K562 (cell line): ENCODE results near the gene PLEKHA6. TPM values are rescaled to one million over a fixed set of nuclear protein-coding genes. Genes with fewer than 3 reads are reported as not detected.

ENCODE experiments used
- ATAC-seq: fragments of 200-7000 bp; cut with Tn5 transposase; 3 replicates; pipeline ENCODE4 v1.9.1; 2020; ENCODE audit warnings: moderate library complexity
- BruUV-seq: library from RNA; stranded (reverse); fragments of 400-500 nt; replicated peaks from 2 replicates; lab custom pipeline; 2021; lab: Mats Ljungman, UMichigan
- CTCF ChIA-PET: fragments of 300-600 bp; formaldehyde crosslinking; extraction: SDS; loops from one replicate; lab custom pipeline; 2021; ENCODE audit warnings: low intra/inter-chr PET ratio; lab: Yijun Ruan, JAX
- POLR2A ChIA-PET: fragments of 300-600, 350-650 bp; sonication (Branson Sonifier 250); formaldehyde crosslinking; extraction: SDS; loops from one replicate; lab custom pipeline; 2021; ENCODE audit warnings: antibody characterized with exemption, inconsistent platforms; lab: Yijun Ruan, JAX
- DNase-seq, 4 experiments: peaks; one replicate each; pipeline versions ENCODE4 v3.0.0 to v3.0.0-alpha.2; 2011 to 2018; ENCODE audit warnings: low spot score in 3 of 4, mixed read lengths in 3 of 4; ENCODE audit errors: extremely low read depth in 1 of 4
- FAIRE-seq: peaks from 2 replicates; lab custom pipeline; 2011; peaks lifted over from hg19 to GRCh38; lab: Jason Lieb, UNC
- H2AFZ ChIP-seq: 2 replicates; pipeline ENCODE4 v1.6.0; 2011; ENCODE audit warnings: low read depth, low read length, control low read depth, inconsistent platforms
- H3K27ac ChIP-seq: fragments of 200-600 bp; 3 replicates; pipeline ENCODE4 v1.8.0; 2011; ENCODE audit warnings: low read depth, mild to moderate bottlenecking, control low read depth, inconsistent platforms, low read length, moderate library complexity, mixed read lengths; ENCODE audit errors: extremely low read depth
- H3K27me3 ChIP-seq, 2 experiments: fragments of 300-600 bp in 1 of 2; 2 replicates in 1 of 2; 3 replicates in 1 of 2; pipeline versions ENCODE4 v1.6.0 to v1.8.0; 2011; ENCODE audit warnings: inconsistent platforms in 2 of 2, low read length in 2 of 2, mild to moderate bottlenecking in 1 of 2, mixed read lengths in 1 of 2, moderate library complexity in 1 of 2; ENCODE audit not compliant: control insufficient read depth in 2 of 2, insufficient read depth in 2 of 2
- H3K36me3 ChIP-seq: fragments of 300-600 bp; 3 replicates; pipeline ENCODE4 v1.8.0; 2011; ENCODE audit warnings: mild to moderate bottlenecking, low read length, inconsistent platforms; ENCODE audit not compliant: control insufficient read depth, insufficient read depth
- H3K4me1 ChIP-seq, 2 experiments: fragments of 200-600 bp in 1 of 2; replicated peaks in 1 of 2; 2 replicates in 1 of 2; 3 replicates in 1 of 2; pipeline versions ENCODE4 v1.5.1 to v1.8.0; 2011; ENCODE audit warnings: inconsistent platforms in 2 of 2, low read length in 2 of 2, mild to moderate bottlenecking in 1 of 2, mixed read lengths in 1 of 2, moderate library complexity in 1 of 2; ENCODE audit not compliant: control insufficient read depth in 2 of 2, insufficient read depth in 2 of 2
- H3K4me2 ChIP-seq: 2 replicates; pipeline ENCODE4 v1.6.1; 2011; ENCODE audit warnings: low read length, control low read depth, inconsistent platforms, mixed read lengths; ENCODE audit not compliant: insufficient read depth
- H3K4me3 ChIP-seq: fragments of 200-600 bp; sonication (generic), shearing (Covaris generic); 2 replicates; pipeline ENCODE4 v1.5.1; 2016; ENCODE audit warnings: control low read depth, inconsistent platforms
- H3K79me2 ChIP-seq: fragments of 200-600 bp; 3 replicates; pipeline ENCODE4 v1.8.0; 2011; ENCODE audit warnings: low read length, inconsistent platforms; ENCODE audit not compliant: control insufficient read depth, insufficient read depth
- H3K9ac ChIP-seq, 2 experiments: 2 replicates each; pipeline versions ENCODE4 v1.6.0 to v1.6.1; 2011; ENCODE audit warnings: low read depth in 2 of 2, low read length in 2 of 2, control low read depth in 1 of 2, inconsistent platforms in 1 of 2, mild to moderate bottlenecking in 1 of 2, mixed read lengths in 1 of 2; ENCODE audit not compliant: insufficient read depth in 1 of 2
- H3K9me1 ChIP-seq: one replicate; pipeline ENCODE4 v1.6.0; 2011; ENCODE audit warnings: inconsistent platforms, mild to moderate bottlenecking, low read length, moderate library complexity; ENCODE audit not compliant: control insufficient read depth, insufficient read depth
- H3K9me3 ChIP-seq: replicated peaks from 2 replicates; pipeline ENCODE4 v1.5.1; 2011; ENCODE audit warnings: low read depth, low read length, inconsistent platforms; ENCODE audit not compliant: control insufficient read depth, insufficient read depth
- H4K20me1 ChIP-seq: replicated peaks from 2 replicates; pipeline ENCODE4 v1.6.1; 2011; ENCODE audit warnings: low read length, inconsistent platforms, mixed read lengths; ENCODE audit not compliant: control insufficient read depth, insufficient read depth
- EP400 ChIP-seq: fragments of 450-650 bp; IDR thresholded peaks from 2 replicates; pipeline ENCODE4 v1.6.1; 2017; ENCODE audit warnings: antibody characterized with exemption, mild to moderate bottlenecking, moderate library complexity
- GTF2F1 ChIP-seq: IDR thresholded peaks from 2 replicates; pipeline ENCODE4 v1.6.1; 2011; ENCODE audit warnings: low read depth, low read length, improper control_type of control experiment
- MAFK ChIP-seq: IDR thresholded peaks from 2 replicates; pipeline ENCODE4 v1.6.1; 2011; ENCODE audit warnings: low read length, improper control_type of control experiment
- MXD1 ChIP-seq: fragments of 250-450 bp; sonication (Bioruptor Pico); IDR thresholded peaks from 2 replicates; pipeline ENCODE4 v1.8.0; 2021; ENCODE audit warnings: borderline replicate concordance, mild to moderate bottlenecking, moderate library complexity; ENCODE audit not compliant: poor library complexity, severe bottlenecking
- MYBL2 ChIP-seq, 2 experiments: fragments of 450-650 bp in 1 of 2; sonication (generic) in 1 of 2; formaldehyde crosslinking in 1 of 2; IDR thresholded peaks; 2 replicates each; pipeline versions ENCODE4 v1.6.1 to v1.8.1; 2017 to 2022; ENCODE audit warnings: borderline replicate concordance in 1 of 2, inconsistent platforms in 1 of 2, low read depth in 1 of 2, mild to moderate bottlenecking in 1 of 2, missing genetic modification reagents in 1 of 2, moderate library complexity in 1 of 2
- NFATC3 ChIP-seq: fragments of 450-650 bp; IDR thresholded peaks from 2 replicates; pipeline ENCODE4 v1.6.1; 2017; ENCODE audit warnings: mild to moderate bottlenecking
- POU5F1 ChIP-seq: fragments of 150-350 bp; IDR thresholded peaks from 2 replicates; pipeline ENCODE4 v1.6.1; 2014; ENCODE audit warnings: borderline replicate concordance, low read length, low read depth, mild to moderate bottlenecking; ENCODE audit not compliant: partially characterized antibody
- RBM15 ChIP-seq: fragments of 200-400 bp; formaldehyde crosslinking; IDR thresholded peaks from 2 replicates; pipeline ENCODE4 v1.6.1; 2018; ENCODE audit warnings: mild to moderate bottlenecking, low read length, moderate library complexity; ENCODE audit not compliant: insufficient read depth
- USF2 ChIP-seq: sonication (generic); formaldehyde crosslinking; IDR thresholded peaks from 2 replicates; pipeline ENCODE4 v1.5.0; 2020; ENCODE audit warnings: missing genetic modification reagents
- ZKSCAN8 ChIP-seq: fragments of 200-800 bp; sonication (Bioruptor generic); IDR thresholded peaks from 2 replicates; pipeline ENCODE4 v1.6.1; 2016; ENCODE audit warnings: missing genetic modification characterization, missing compliant biosample characterization
- WGBS: fragments of 100-300 bp; shearing (Covaris generic); methylation state at CpG from one replicate; pipeline ENCODE4 v1.1.6; 2016; ENCODE audit warnings: low coverage, mixed read lengths; ENCODE audit not compliant: insufficient coverage; ENCODE audit errors: missing lambda C conversion rate; 5-methylcytosine and 5-hydroxymethylcytosine counted together
- in situ Hi-C: fragments of 300-500 bp; cut with MboI; formaldehyde crosslinking; loops from 4 replicates; pipeline ENCODE4 v1.15.0; 2018; ENCODE audit warnings: inconsistent platforms, mixed read lengths
- intact Hi-C: fragments of 100-400 bp; cut with micrococcal nuclease; formaldehyde crosslinking; loops from 2 replicates; pipeline ENCODE4 v1.14.2; 2022
- polyA plus RNA-seq, 8 experiments: library from polyadenylated mRNA; depleted of rRNA in 4 of 8; stranded (reverse) in 5 of 8; unstranded in 3 of 8; fragments of >200 nt; fragmentation: Nextera tagmentation in 2 of 8; fragmentation: Illumina TruSeq in 1 of 8; extraction: Ambion mirVana in 2 of 8; extraction: Trizol in 1 of 8; gene quantifications; 2 replicates each; pipeline versions ENCODE4 v1.2.1 to v1.2.3, GENCODE V29; 2011 to 2014; ENCODE audit warnings: inconsistent platforms in 1 of 8, missing spikeins in 1 of 8
- total RNA-seq, 7 experiments: library from RNA; depleted of rRNA in 6 of 7; stranded (reverse); fragments of >200 nt in 6 of 7; fragmentation: Illumina TruSeq in 2 of 7; extraction: Trizol in 2 of 7; gene quantifications; 2 replicates each; pipeline versions ENCODE4 v1.2.1 to v1.2.3, GENCODE V29; 2011 to 2021; ENCODE audit warnings: low replicate concordance in 1 of 7

PLEKHA6 gene
- total and polyA plus RNA-seq, 9 of the 15 experiments (the other 6 are each of a cell fraction or from before 2014, with no cell fraction given), result under 0.01 to 0.33 (median 0.01) TPM; not detected in 4

- TF ChIP-seq MAFK (no peak), GTF2F1 (no peak), MYBL2 (IDR thresholded peaks at IDR 0.05; ENCODE audit: low read depth) (no peak), MYBL2 (CRISPR knock-in tag; IDR thresholded peaks at IDR 0.05; ENCODE audit: borderline replicate concordance) (no peak)
- TF ChIP-seq, all 486 proteins: peak for 0
Observed at GRCh38 chr1:204334455-204334854, 25.3 kb downstream of the PLEKHA6 start (continued).

GRCh38 chr1:204333427-204333826, 26.3 kb downstream of the PLEKHA6 start:
- BruUV-seq, result no TSS peak
- in situ Hi-C loops, result no loop called here
- no peaks in the 10 kb centered on the region for H3K36me3 ChIP-seq
- FAIRE-seq (no peak), DNase-seq (no peak), ATAC-seq (no peak)
- H2AFZ ChIP-seq, result no peak overlapping the region
- intact Hi-C loops, result no loop called here
- no peak for TF ChIP-seq POU5F1
- no peak for TF ChIP-seq USF2 (CRISPR knock-in tag)
- no peak for TF ChIP-seq RBM15
- no peak for TF ChIP-seq GTF2F1
- no peak for TF ChIP-seq NFATC3
- TF ChIP-seq MXD1 (CRISPR knock-in tag), result no peak
- TF ChIP-seq EP400, result no peak
- TF ChIP-seq ZKSCAN8, result no peak
- POLR2A ChIA-PET, result interaction anchor here (0.6 to 2.2 kb wide), 8 partner anchors 8 to 167 kb away, joined by 3 to 16 read pairs (median 3); partner anchors contain the start of gene REN
- peaks cover 31 to 81% of the 10 kb centered on the region in 2 experiments; a peak in 4 of 5 replicates for H3K27me3 ChIP-seq
- no peaks in the 10 kb centered on the region for H4K20me1 ChIP-seq
- H3K79me2 ChIP-seq, result no peaks in the 10 kb centered on the region
- no peaks in the 10 kb centered on the region for H3K9me3 ChIP-seq
- H3K4me1 ChIP-seq, result no peaks in the 10 kb centered on the region
- no peak overlapping the region for H3K9ac ChIP-seq
- CTCF ChIA-PET, result no interaction called here
- no peak overlapping the region for H3K27ac ChIP-seq
- WGBS, result 0% methylated on average over 2 of the region's 2 CpGs
- H3K9me1 ChIP-seq, result no peaks in the 10 kb centered on the region
- H3K4me2 ChIP-seq, result no peak overlapping the region
- no peak overlapping the region for H3K4me3 ChIP-seq
